Prostate gland (tissue), 2 donors: ENCODE results near the gene RABAC1. TPM values are rescaled to one million over a fixed set of nuclear protein-coding genes. Genes with fewer than 3 reads are reported as not detected.
A peak's percentile ranks its signal among the peaks of the same experiment; 100 is the strongest.

Experiments used
- DNase-seq: peaks from one replicate; pipeline ENCODE4 v3.0.0-alpha.2; 2019; ENCODE audit warnings: low spot score
- H3K27ac ChIP-seq, 2 donors: fragments of 200-600 bp; sonication (generic); 2 replicates each; pipeline ENCODE4 v1.5.1; 2017 to 2019
- H3K27me3 ChIP-seq: fragments of 200-600 bp; sonication (generic); replicated peaks from 2 replicates; pipeline ENCODE4 v1.5.1; 2019; ENCODE audit not compliant: insufficient read depth
- H3K36me3 ChIP-seq, 2 donors: fragments of 200-600 bp; sonication (generic); 1 replicate in 1 of 2; 2 replicates in 1 of 2; pipeline versions ENCODE4 v1.5.1 to v1.8.1; 2017 to 2019
- H3K4me1 ChIP-seq: fragments of 200-600 bp; sonication (generic); replicated peaks from 2 replicates; pipeline ENCODE4 v1.5.1; 2019
- H3K4me3 ChIP-seq, 2 donors: fragments of 200-600 bp; sonication (generic); 2 replicates each; pipeline ENCODE4 v1.5.1; 2017 to 2019
- H3K9me3 ChIP-seq: fragments of 200-600 bp; sonication (generic); 2 replicates; pipeline ENCODE4 v1.5.1; 2017
- POLR2A ChIP-seq: fragments of 450-650 bp; IDR thresholded peaks from one replicate; pipeline ENCODE4 v1.6.1; 2016; ENCODE audit warnings: antibody characterized with exemption, mild to moderate bottlenecking
- POLR2AphosphoS5 ChIP-seq: sonication (generic); formaldehyde crosslinking; IDR thresholded peaks from one replicate; pipeline ENCODE4 v1.6.1; 2017; ENCODE audit warnings: antibody characterized with exemption
- WGBS: methylation state at CpG from one replicate; pipeline ENCODE4 v1.1.5; 2018; 5-methylcytosine and 5-hydroxymethylcytosine counted together
- intact Hi-C: fragments of 100-400 bp; cut with DNase I; formaldehyde crosslinking; loops from one replicate; pipeline ENCODE4 v1.14.2; 2022
- total RNA-seq, 2 donors: library from RNA; depleted of rRNA; stranded (reverse); fragments of >200 nt; gene quantifications; one replicate each; pipeline ENCODE4 v1.1.0, GENCODE V29; 2016
- TF ChIP-seq, protein P1 (sequence below), 4 experiments: fragments of 200-600 bp in 2 of 4; fragments of 450-650 bp in 2 of 4; sonication (generic) in 2 of 4; IDR thresholded peaks; 1 replicate in 3 of 4; 2 replicates in 1 of 4; pipeline ENCODE4 v1.5.1; 2016 to 2019; ENCODE audit warnings: antibody characterized with exemption in 4 of 4, mild to moderate bottlenecking in 2 of 4, moderate library complexity in 2 of 4

Gene RABAC1
- total RNA-seq, 2 donors from 2014 or later: 153 to 168 TPM

DNA sequence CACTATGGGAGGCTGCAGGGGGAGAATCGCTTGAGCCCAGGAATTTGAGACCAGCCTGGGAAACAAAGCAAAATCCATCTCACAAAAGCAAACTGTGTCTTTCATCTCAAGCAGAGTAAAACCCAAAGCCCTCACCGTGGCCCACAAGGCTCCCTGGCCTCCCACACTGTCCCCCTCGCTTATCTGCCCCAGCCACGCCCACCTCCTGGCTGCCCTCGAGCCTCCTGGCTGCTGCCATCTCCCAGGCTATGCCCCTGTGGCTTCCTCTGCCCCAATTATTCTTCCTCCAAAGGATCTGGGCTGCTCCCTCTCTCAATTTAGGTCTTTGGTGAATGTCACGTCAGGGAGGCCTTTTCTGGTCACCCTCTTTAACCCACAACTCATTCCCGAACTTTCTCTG, 3.6 kb downstream of the RABAC1 start:
- DNase-seq: no peak
- 76% methylated on average over 7 of the region's 7 CpGs for WGBS
- H3K27me3 ChIP-seq: no peaks in the 10 kb centered on the region
- no peaks in the 10 kb centered on the region for H3K9me3 ChIP-seq
- TF ChIP-seq POLR2A (no peak), POLR2AphosphoS5 (no peak)
- TF ChIP-seq, protein P1, sequence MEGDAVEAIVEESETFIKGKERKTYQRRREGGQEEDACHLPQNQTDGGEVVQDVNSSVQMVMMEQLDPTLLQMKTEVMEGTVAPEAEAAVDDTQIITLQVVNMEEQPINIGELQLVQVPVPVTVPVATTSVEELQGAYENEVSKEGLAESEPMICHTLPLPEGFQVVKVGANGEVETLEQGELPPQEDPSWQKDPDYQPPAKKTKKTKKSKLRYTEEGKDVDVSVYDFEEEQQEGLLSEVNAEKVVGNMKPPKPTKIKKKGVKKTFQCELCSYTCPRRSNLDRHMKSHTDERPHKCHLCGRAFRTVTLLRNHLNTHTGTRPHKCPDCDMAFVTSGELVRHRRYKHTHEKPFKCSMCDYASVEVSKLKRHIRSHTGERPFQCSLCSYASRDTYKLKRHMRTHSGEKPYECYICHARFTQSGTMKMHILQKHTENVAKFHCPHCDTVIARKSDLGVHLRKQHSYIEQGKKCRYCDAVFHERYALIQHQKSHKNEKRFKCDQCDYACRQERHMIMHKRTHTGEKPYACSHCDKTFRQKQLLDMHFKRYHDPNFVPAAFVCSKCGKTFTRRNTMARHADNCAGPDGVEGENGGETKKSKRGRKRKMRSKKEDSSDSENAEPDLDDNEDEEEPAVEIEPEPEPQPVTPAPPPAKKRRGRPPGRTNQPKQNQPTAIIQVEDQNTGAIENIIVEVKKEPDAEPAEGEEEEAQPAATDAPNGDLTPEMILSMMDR (IDR thresholded peaks at IDR 0.05): no peak
- intact Hi-C loops: loop anchor here (5.0 kb wide), 1 partner anchor 93 kb away; the partner anchor contains the start of gene RPS19
- H3K36me3 ChIP-seq: no peaks in the 10 kb centered on the region
- no peak overlapping the region for H3K27ac ChIP-seq
- H3K4me3 ChIP-seq: no peak overlapping the region
- H3K4me1 ChIP-seq: peaks cover 4% of the 10 kb centered on the region

DNA sequence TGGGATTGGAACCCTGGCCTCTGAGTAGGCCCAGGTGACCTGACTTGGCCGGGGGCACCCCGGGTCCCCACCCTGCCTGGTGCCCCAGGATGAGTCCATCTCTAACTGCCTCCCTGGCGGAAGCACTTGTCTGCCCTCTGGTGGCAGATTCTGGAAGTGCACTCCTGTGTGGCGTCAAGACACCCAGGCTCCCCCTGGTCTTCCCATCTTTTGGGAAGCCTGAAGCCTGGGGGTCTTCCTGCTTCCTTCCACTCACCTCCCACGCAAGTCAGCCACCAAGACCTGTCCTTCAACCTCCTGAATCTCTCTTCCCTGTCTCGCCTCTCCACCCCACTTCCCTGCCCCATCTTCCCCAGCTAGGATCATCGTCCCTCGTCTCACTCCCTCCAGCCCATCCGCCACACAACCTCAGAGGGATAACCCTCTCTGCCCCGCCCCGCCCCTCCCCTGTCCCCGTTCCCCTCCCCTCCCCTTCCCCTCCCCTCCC, 7.4 kb downstream of the RABAC1 start:
- intact Hi-C loops: no loop called here
- Histone ChIP-seq H3K36me3 (no peaks in the 10 kb centered on the region), H3K4me1 (no peaks in the 10 kb centered on the region), H3K9me3 (no peaks in the 10 kb centered on the region), H3K27ac (no peak overlapping the region), H3K4me3 (no peak overlapping the region), H3K27me3 (no peaks in the 10 kb centered on the region)
- DNase-seq: peak; percentile 64
- 6% methylated on average over 12 of the region's 12 CpGs for WGBS
- TF ChIP-seq POLR2A (no peak), POLR2AphosphoS5 (peak; percentile 12)
- TF ChIP-seq, protein P1 (IDR thresholded peaks at IDR 0.05): peak; percentile 88 to 93 (median 92)

DNA sequence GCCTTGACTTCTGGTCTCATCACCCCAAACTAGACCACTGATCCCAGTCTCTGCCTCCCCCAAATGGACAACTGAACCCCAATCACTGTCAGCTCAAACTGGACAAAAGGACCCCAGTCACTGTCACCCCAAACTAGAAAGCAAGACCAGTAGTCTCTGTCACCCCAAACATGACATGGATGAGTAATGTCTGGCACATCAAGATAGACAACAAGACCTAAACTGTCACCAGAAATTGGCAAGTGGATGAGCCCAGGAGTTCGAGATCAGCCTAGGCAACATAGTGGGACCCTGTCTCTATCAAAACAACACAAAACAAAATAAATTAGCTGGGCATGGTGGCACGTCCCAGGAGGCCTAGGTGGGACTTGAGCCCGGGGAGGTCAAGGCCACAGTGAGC, 12.0 kb downstream of the RABAC1 start:
- TF ChIP-seq POLR2AphosphoS5 (no peak), POLR2A (no peak)
- TF ChIP-seq, protein P1 (IDR thresholded peaks at IDR 0.05): no peak
- H3K36me3 ChIP-seq: no peaks in the 10 kb centered on the region
- H3K27me3 ChIP-seq: no peaks in the 10 kb centered on the region
- no peak overlapping the region for H3K4me3 ChIP-seq
- DNase-seq: no peak
- 92% methylated on average over 3 of the region's 3 CpGs for WGBS
- no peaks in the 10 kb centered on the region for H3K9me3 ChIP-seq
- H3K27ac ChIP-seq: no peak overlapping the region
- no peaks in the 10 kb centered on the region for H3K4me1 ChIP-seq
- intact Hi-C loops: no loop called here

DNA sequence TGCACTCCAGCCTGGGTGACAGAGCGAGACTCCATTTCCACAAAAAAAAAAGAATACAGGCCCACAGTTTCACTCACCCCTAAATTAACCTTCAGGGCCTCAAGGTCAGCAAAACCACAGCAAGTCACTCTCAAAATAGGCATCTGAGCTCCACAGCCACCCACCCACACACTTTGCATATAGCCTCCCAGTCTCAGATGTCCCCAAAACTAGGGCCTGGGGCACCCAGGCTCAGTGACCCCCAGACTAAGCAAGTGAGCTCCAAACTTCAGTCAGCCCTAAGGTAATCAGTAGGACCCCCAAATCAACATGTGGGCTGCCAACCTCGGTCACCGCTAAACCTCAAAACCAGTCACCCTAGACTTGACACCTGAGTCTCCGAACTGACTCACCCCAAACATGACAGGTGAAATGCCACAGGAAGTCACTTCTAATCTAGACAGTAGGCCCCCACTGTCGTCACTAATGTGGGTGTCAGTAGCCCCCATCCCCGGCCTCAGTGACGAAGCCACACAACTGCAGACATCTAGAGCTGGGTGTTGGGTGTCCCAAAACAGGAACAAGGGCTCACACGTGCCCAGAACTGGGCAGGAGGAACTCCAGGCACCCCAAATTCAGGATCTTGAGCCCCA, 13.9 kb downstream of the RABAC1 start:
- peak; percentile 17 for DNase-seq

More for the DNA sequence above, 13.9 kb downstream of the RABAC1 start:
- Histone ChIP-seq H3K27ac (no peak overlapping the region), H3K27me3 (no peaks in the 10 kb centered on the region), H3K4me3 (no peak overlapping the region), H3K9me3 (no peaks in the 10 kb centered on the region), H3K4me1 (peaks cover 6% of the 10 kb centered on the region), H3K36me3 (no peaks in the 10 kb centered on the region)
- intact Hi-C loops: no loop called here
- WGBS: 87% methylated on average over 8 of the region's 8 CpGs
- TF ChIP-seq, protein P1 (IDR thresholded peaks at IDR 0.05): no peak
- TF ChIP-seq POLR2A (no peak), POLR2AphosphoS5 (no peak)
